K562 (cell line): Measurements from ENCODE around the gene ZNF292. TPM values are rescaled to one million over a fixed set of nuclear protein-coding genes. Genes with fewer than 3 reads are reported as not detected.

Source experiments
- CCNT2 ChIP-seq: IDR thresholded peaks from 2 replicates; pipeline ENCODE4 v1.6.1; 2011; ENCODE audit warnings: borderline replicate concordance, low read depth, mild to moderate bottlenecking, moderate library complexity, mixed read lengths, low read length; ENCODE audit not compliant: insufficient read length; ENCODE audit errors: extremely low read depth
- ELK3 ChIP-seq: fragments of 450-650 bp; formaldehyde crosslinking; IDR thresholded peaks from 2 replicates; pipeline ENCODE4 v1.4.0; 2020; ENCODE audit warnings: mild to moderate bottlenecking
- ESRRA ChIP-seq: fragments of 450-650 bp; IDR thresholded peaks from 2 replicates; pipeline ENCODE4 v1.6.1; 2014; ENCODE audit warnings: low read depth, mild to moderate bottlenecking, moderate library complexity, borderline replicate concordance
- ETV1 ChIP-seq: fragments of 450-650 bp; conservative IDR thresholded peaks from 2 replicates; pipeline ENCODE4 v1.6.1; 2016; ENCODE audit warnings: missing genetic modification characterization, control low read depth, low read depth, missing compliant biosample characterization
- GATA2 ChIP-seq: sonication (generic); formaldehyde crosslinking; IDR thresholded peaks from 2 replicates; pipeline ENCODE4 v1.4.0; 2020; ENCODE audit warnings: mild to moderate bottlenecking, missing genetic modification reagents
- HDGF ChIP-seq: fragments of 450-650 bp; IDR thresholded peaks from 2 replicates; pipeline ENCODE4 v1.6.1; 2016
- KDM1A ChIP-seq, 2 experiments: fragments of 450-650 bp; IDR thresholded peaks; 2 replicates each; pipeline ENCODE4 v1.6.1; 2016; ENCODE audit warnings: mild to moderate bottlenecking in 2 of 2
- PHB ChIP-seq: fragments of 250-450 bp; sonication (Bioruptor Pico); IDR thresholded peaks from 2 replicates; pipeline ENCODE4 v1.5.0; 2021
- PHF8 ChIP-seq: fragments of 200-600 bp; sonication (generic); IDR thresholded peaks from 2 replicates; pipeline ENCODE4 v1.6.1; 2012; ENCODE audit warnings: mixed run types, mild to moderate bottlenecking, inconsistent platforms, low read length, moderate library complexity, borderline replicate concordance
- RAD51 ChIP-seq: fragments of 450-650 bp; IDR thresholded peaks from 2 replicates; pipeline ENCODE4 v1.7.1; 2016; ENCODE audit warnings: low read depth, mild to moderate bottlenecking, borderline replicate concordance
- TRIM24 ChIP-seq, 2 experiments: fragments of 450-650 bp; IDR thresholded peaks; 2 replicates each; pipeline ENCODE4 v1.6.1; 2016
- ZFP1 ChIP-seq: fragments of 450-650 bp; formaldehyde crosslinking; IDR thresholded peaks from 2 replicates; pipeline ENCODE4 v1.4.0; 2020; ENCODE audit warnings: mild to moderate bottlenecking, mixed read lengths
- ZKSCAN8 ChIP-seq: fragments of 200-800 bp; sonication (Bioruptor generic); IDR thresholded peaks from 2 replicates; pipeline ENCODE4 v1.6.1; 2016; ENCODE audit warnings: missing genetic modification characterization, missing compliant biosample characterization
- ZMIZ1 ChIP-seq, 2 experiments: fragments of 150-350 bp in 1 of 2; IDR thresholded peaks; 2 replicates each; pipeline ENCODE4 v1.6.1; 2012 to 2016; ENCODE audit warnings: low read depth in 2 of 2, low read length in 2 of 2, mild to moderate bottlenecking in 1 of 2, moderate library complexity in 1 of 2
- ZNF134 ChIP-seq: fragments of 250-450 bp; sonication (Bioruptor Pico); conservative IDR thresholded peaks from 2 replicates; pipeline ENCODE4 v1.4.0; 2020
- ZNF431 ChIP-seq: sonication (generic); formaldehyde crosslinking; IDR thresholded peaks from 2 replicates; pipeline ENCODE4 v1.8.0; 2022; ENCODE audit warnings: mild to moderate bottlenecking, missing genetic modification reagents
- ZNF518B ChIP-seq: fragments of 250-450 bp; sonication (Bioruptor Pico); IDR thresholded peaks from 2 replicates; pipeline ENCODE4 v1.5.0; 2021; ENCODE audit warnings: mild to moderate bottlenecking, moderate library complexity
- ZNF740 ChIP-seq, 3 experiments: fragments of 200-800 bp in 1 of 3; sonication (Bioruptor generic) in 1 of 3; sonication (generic) in 1 of 3; formaldehyde crosslinking in 1 of 3; IDR thresholded peaks; 2 replicates each; pipeline versions ENCODE4 v1.6.1 to v1.8.0; 2016 to 2022; ENCODE audit warnings: mild to moderate bottlenecking in 2 of 3, missing compliant biosample characterization in 2 of 3, missing genetic modification characterization in 2 of 3, missing genetic modification reagents in 1 of 3
- polyA plus RNA-seq, 8 experiments: library from polyadenylated mRNA; depleted of rRNA in 4 of 8; stranded (reverse) in 5 of 8; unstranded in 3 of 8; fragments of >200 nt; fragmentation: Nextera tagmentation in 2 of 8; fragmentation: Illumina TruSeq in 1 of 8; extraction: Ambion mirVana in 2 of 8; extraction: Trizol in 1 of 8; gene quantifications; 2 replicates each; pipeline versions ENCODE4 v1.2.1 to v1.2.3, GENCODE V29; 2011 to 2014; ENCODE audit warnings: inconsistent platforms in 1 of 8, missing spikeins in 1 of 8
- total RNA-seq, 7 experiments: library from RNA; depleted of rRNA in 6 of 7; stranded (reverse); fragments of >200 nt in 6 of 7; fragmentation: Illumina TruSeq in 2 of 7; extraction: Trizol in 2 of 7; gene quantifications; 2 replicates each; pipeline versions ENCODE4 v1.2.1 to v1.2.3, GENCODE V29; 2011 to 2021; ENCODE audit warnings: low replicate concordance in 1 of 7

Gene ZNF292
- total and polyA plus RNA-seq, 9 of the 15 experiments (the other 6 are each of a cell fraction or from before 2014, with no cell fraction given): 4.4 to 17.1 (median 12.8) TPM

GRCh38 chr6:87154993-87155841, at the start of gene ZNF292 (continued):
- TF ChIP-seq PHB (CRISPR knock-in tag): no peak
- TF ChIP-seq ETV1 (tag): no peak
- TF ChIP-seq ESRRA: peak; percentile 48; the same call in 1 of the 2 replicates
- no peak for TF ChIP-seq ZMIZ1 (IDR thresholded peaks at IDR 0.05; ENCODE audit: low read depth in 2 of 2, low read length in 2 of 2)
- peak; percentile 87 for TF ChIP-seq ZNF431
- TF ChIP-seq PHF8: peak; percentile 79
- TF ChIP-seq ZNF134 (CRISPR knock-in tag): 0 out of 2 replicates have a peak, but pooled peaks have one; percentile 40
- peak; percentile 98 for TF ChIP-seq GATA2
- TF ChIP-seq ZNF740 (CRISPR knock-in tag; IDR thresholded peaks at IDR 0.05): peak; percentile 61; the same call in 1 of the 2 replicates
- no peak; a peak in 1 of 4 replicates for TF ChIP-seq ZNF740 (tag; IDR thresholded peaks at IDR 0.05)
- no peak for TF ChIP-seq ELK3
- TF ChIP-seq ZKSCAN8: no peak
- TF ChIP-seq RAD51: peak; percentile 100
- no peak for TF ChIP-seq ZNF518B (CRISPR knock-in tag)
- TF ChIP-seq KDM1A (IDR thresholded peaks at IDR 0.05): peak in 1 of 2 experiments; percentile 47; a peak in 1 of 4 replicates
- TF ChIP-seq CCNT2: peak; percentile 81
- TF ChIP-seq TRIM24 (IDR thresholded peaks at IDR 0.05): peak; percentile 49 to 83; a peak in 2 of 4 replicates
- TF ChIP-seq HDGF: no peak
- no peak for TF ChIP-seq ZFP1
